CD4-positive, alpha-beta T cell (primary cell): ENCODE data around the gene SCN3B. TPM values are rescaled to one million over a fixed set of nuclear protein-coding genes. Genes with fewer than 3 reads are reported as not detected.

Source experiments
- ATAC-seq: fragments of 200-7000 bp; cut with Tn5 transposase; one replicate; pipeline ENCODE4 v1.10.0; 2022; ENCODE audit warnings: mild to moderate bottlenecking; ENCODE audit not compliant: poor library complexity
- CTCF ChIA-PET: fragments of 350-600 bp; sonication (Branson Sonifier 250); formaldehyde crosslinking; loops from one replicate; lab custom pipeline; 2021; ENCODE audit warnings: antibody characterized with exemption, inconsistent platforms; lab: Charles Lee
- POLR2A ChIA-PET: fragments of 350-600 bp; sonication (Branson Sonifier 250); formaldehyde crosslinking; loops from one replicate; lab custom pipeline; 2021; ENCODE audit warnings: antibody characterized with exemption, inconsistent platforms; lab: Charles Lee
- DNase-seq, 14 experiments: peaks; one replicate each; pipeline ENCODE4 v3.0.0-alpha.2; 2013 to 2020; ENCODE audit warnings: mixed read lengths in 2 of 14
- H3K27ac ChIP-seq, 2 donors: one replicate each; pipeline versions ENCODE4 v1.5.1 to v1.7.0; 2013; ENCODE audit warnings: low read length in 2 of 2, low read depth in 1 of 2, mild to moderate bottlenecking in 1 of 2
- H3K27me3 ChIP-seq, 2 experiments: 1 replicate in 1 of 2; 2 replicates in 1 of 2; pipeline versions ENCODE4 v1.6.1 to v1.7.0; 2013; ENCODE audit warnings: low read length in 2 of 2, control low read depth in 1 of 2, mild to moderate bottlenecking in 1 of 2, moderate library complexity in 1 of 2; ENCODE audit not compliant: insufficient read depth in 2 of 2, control insufficient read depth in 1 of 2
- H3K36me3 ChIP-seq: one replicate; pipeline ENCODE4 v1.6.1; 2013; ENCODE audit warnings: low read length, control low read depth; ENCODE audit not compliant: insufficient read depth
- H3K4me1 ChIP-seq: one replicate; pipeline ENCODE4 v1.6.1; 2013; ENCODE audit warnings: low read length, control low read depth; ENCODE audit not compliant: insufficient read depth
- H3K4me3 ChIP-seq: one replicate; pipeline ENCODE4 v1.5.1; 2013; ENCODE audit warnings: mild to moderate bottlenecking, low read length, moderate library complexity
- H3K9me3 ChIP-seq, 2 experiments: 1 replicate in 1 of 2; 2 replicates in 1 of 2; pipeline versions ENCODE4 v1.6.1 to v1.7.0; 2013; ENCODE audit warnings: low read length in 2 of 2, mild to moderate bottlenecking in 2 of 2, control low read depth in 1 of 2, moderate library complexity in 1 of 2; ENCODE audit not compliant: control insufficient read depth in 1 of 2, insufficient read depth in 1 of 2
- H3K27ac Mint-ChIP-seq: one replicate; pipeline ENCODE4 v1.8.0; 2020; ENCODE audit warnings: mixed read lengths
- H3K27me3 Mint-ChIP-seq: one replicate; pipeline ENCODE4 v1.8.0; 2021; ENCODE audit warnings: mixed read lengths
- H3K36me3 Mint-ChIP-seq: one replicate; pipeline ENCODE4 v1.8.0; 2021; ENCODE audit warnings: low read depth, mixed read lengths
- H3K4me1 Mint-ChIP-seq: one replicate; pipeline ENCODE4 v1.8.0; 2021; ENCODE audit warnings: low read depth, mixed read lengths
- H3K4me3 Mint-ChIP-seq: one replicate; pipeline ENCODE4 v1.8.0; 2020; ENCODE audit warnings: mild to moderate bottlenecking, mixed read lengths
- H3K9me3 Mint-ChIP-seq: one replicate; pipeline ENCODE4 v1.8.0; 2020; ENCODE audit warnings: mixed read lengths
- CTCF ChIP-seq: fragments of 200-600 bp; IDR thresholded peaks from one replicate; pipeline ENCODE4 v1.8.0; 2022; ENCODE audit warnings: antibody characterized with exemption, mild to moderate bottlenecking
- intact Hi-C, 2 experiments: fragments of 100-400 bp; cut with DNase I in 1 of 2; cut with micrococcal nuclease in 1 of 2; formaldehyde crosslinking; loops; one replicate each; pipeline versions ENCODE4 v1.15.1 to v1.9.0; 2023 to 2025; cut with DNase I, micrococcal nuclease
- total RNA-seq, 174 experiments: library from RNA in 2 of 174; stranded (reverse) in 2 of 174; gene quantifications; one replicate each; pipeline ENCODE4 v1.2.3 and lab custom pipeline; 2021 to 2026

Gene SCN3B
- total RNA-seq, 2 experiments from 2014 or later: not detected

- POLR2A ChIA-PET: no interaction called here
- peaks cover 54% of the 10 kb centered on the region for H3K27me3 Mint-ChIP-seq
Observed at GRCh38 chr11:123695231-123695630, 40.8 kb upstream of the SCN3B start.

DNA sequence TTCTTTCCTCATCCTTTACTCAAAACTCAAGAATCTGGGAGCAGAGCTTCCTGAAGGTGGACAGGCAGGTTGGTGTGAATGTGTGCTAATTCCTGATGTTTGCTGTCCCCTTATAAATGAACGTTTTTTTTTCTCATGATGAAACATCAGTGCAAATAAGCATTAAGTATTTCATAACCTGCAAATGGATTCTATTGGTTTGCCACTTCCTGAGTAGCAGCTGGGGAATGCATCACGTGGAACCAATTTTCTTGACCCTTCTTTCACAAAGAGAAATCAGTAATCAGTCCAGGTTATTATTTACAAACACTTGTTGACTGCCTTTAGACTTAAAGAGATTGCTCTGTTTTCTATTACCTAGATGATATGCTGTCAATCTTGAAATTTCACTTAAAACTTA lies 40.1 kb upstream of the SCN3B start:
- ATAC-seq: no peak
- no peak for DNase-seq
- H3K4me1 Mint-ChIP-seq: no peaks in the 10 kb centered on the region
- peaks cover 58% of the 10 kb centered on the region for H3K27me3 Mint-ChIP-seq
- Histone ChIP-seq H3K27me3 (peaks cover 0 to 15% of the 10 kb centered on the region in 2 experiments), H3K9me3 (no peaks in the 10 kb centered on the region), H3K36me3 (no peaks in the 10 kb centered on the region), H3K27ac (no peak overlapping the region), H3K4me3 (no peak overlapping the region), H3K4me1 (no peaks in the 10 kb centered on the region)
- CTCF ChIA-PET: no interaction called here
- H3K4me3 Mint-ChIP-seq: no peak overlapping the region
- POLR2A ChIA-PET: no interaction called here
- no peaks in the 10 kb centered on the region for H3K9me3 Mint-ChIP-seq
- no peaks in the 10 kb centered on the region for H3K36me3 Mint-ChIP-seq
- TF ChIP-seq CTCF: no peak
- H3K27ac Mint-ChIP-seq: no peak overlapping the region
- intact Hi-C loops: no loop called here

More at GRCh38 chr11:123695231-123695630, 40.8 kb upstream of the SCN3B start:
- H3K27me3 ChIP-seq: peaks cover 0 to 15% of the 10 kb centered on the region in 2 experiments
- H3K4me1 ChIP-seq: no peaks in the 10 kb centered on the region
- H3K27ac ChIP-seq: no peak overlapping the region
- no peaks in the 10 kb centered on the region for H3K4me1 Mint-ChIP-seq
- intact Hi-C loops: no loop called here
- no peak for DNase-seq
- H3K27ac Mint-ChIP-seq: no peak overlapping the region
- no peaks in the 10 kb centered on the region for H3K36me3 ChIP-seq
- CTCF ChIA-PET: no interaction called here
- ATAC-seq: no peak
- no peaks in the 10 kb centered on the region for H3K9me3 Mint-ChIP-seq
- no peak overlapping the region for H3K4me3 ChIP-seq
- H3K36me3 Mint-ChIP-seq: no peaks in the 10 kb centered on the region
- H3K9me3 ChIP-seq: no peaks in the 10 kb centered on the region
- no peak for TF ChIP-seq CTCF
- H3K4me3 Mint-ChIP-seq: no peak overlapping the region

DNA sequence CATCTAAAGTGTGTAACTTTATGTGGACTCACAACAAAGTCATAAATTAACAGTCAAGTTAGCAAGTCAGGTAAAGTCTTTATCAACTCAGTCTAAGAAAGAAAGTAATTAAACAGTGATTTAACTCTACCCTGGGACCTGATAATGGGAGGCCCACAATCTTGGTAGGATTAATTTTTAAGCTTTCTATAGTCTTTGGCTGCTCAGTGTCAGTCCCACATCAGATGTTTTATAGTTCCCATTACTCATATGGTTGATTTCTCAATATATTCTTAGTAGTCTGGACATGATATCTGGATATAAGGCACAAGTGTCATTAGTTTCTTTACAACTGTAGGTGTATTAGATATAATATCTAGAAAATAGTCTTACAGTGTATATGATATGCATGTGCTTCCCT lies 38.5 kb upstream of the SCN3B start:
- H3K27ac Mint-ChIP-seq: no peak overlapping the region
- H3K4me3 Mint-ChIP-seq: no peak overlapping the region
- DNase-seq: no peak
- intact Hi-C loops: no loop called here
- ChIA-PET CTCF (interaction anchor here (1.4 kb wide), 1 partner anchor 13 kb away, joined by 4 read pairs; no protein-coding TSS in a partner anchor), POLR2A (no interaction called here)
- no peak for ATAC-seq
- no peak for TF ChIP-seq CTCF
- no peaks in the 10 kb centered on the region for H3K36me3 Mint-ChIP-seq
- no peak overlapping the region for H3K27ac ChIP-seq
- H3K27me3 Mint-ChIP-seq: peaks cover 57% of the 10 kb centered on the region
- H3K9me3 Mint-ChIP-seq: no peaks in the 10 kb centered on the region
- no peaks in the 10 kb centered on the region for H3K4me1 ChIP-seq
- H3K4me1 Mint-ChIP-seq: no peaks in the 10 kb centered on the region
- no peaks in the 10 kb centered on the region for H3K9me3 ChIP-seq
- H3K27me3 ChIP-seq: peaks cover 0 to 19% of the 10 kb centered on the region in 2 experiments
- H3K4me3 ChIP-seq: no peak overlapping the region
- H3K36me3 ChIP-seq: no peaks in the 10 kb centered on the region
